Spleen (tissue), 11 donors: ENCODE results near the gene PHAX. TPM values are rescaled to one million over a fixed set of nuclear protein-coding genes. Genes with fewer than 3 reads are reported as not detected.

Experiments used
- DNase-seq: peaks from one replicate; pipeline ENCODE4 v3.0.0-alpha.2; 2020
- H3K27ac ChIP-seq, 8 donors: fragments of 200-600 bp; sonication (generic) in 7 of 8; 1 replicate in 4 of 8; 2 replicates in 4 of 8; pipeline versions ENCODE4 v1.5.0 to v1.8.0; 2016 to 2021; ENCODE audit warnings: inconsistent platforms in 4 of 8, mild to moderate bottlenecking in 4 of 8, moderate library complexity in 1 of 8
- H3K27me3 ChIP-seq, 7 donors: fragments of 200-600 bp; sonication (generic) in 6 of 7; replicated peaks in 1 of 7; 1 replicate in 4 of 7; 2 replicates in 3 of 7; pipeline versions ENCODE4 v1.5.0 to v1.8.0; 2016 to 2021; ENCODE audit warnings: inconsistent platforms in 3 of 7, mild to moderate bottlenecking in 1 of 7
- H3K36me3 ChIP-seq, 6 donors: fragments of 200-600 bp; sonication (generic) in 5 of 6; 1 replicate in 4 of 6; 2 replicates in 2 of 6; pipeline versions ENCODE4 v1.5.0 to v1.8.0; 2016 to 2021; ENCODE audit warnings: inconsistent platforms in 2 of 6
- H3K4me1 ChIP-seq, 6 donors: fragments of 200-600 bp; sonication (generic) in 5 of 6; 1 replicate in 3 of 6; 2 replicates in 3 of 6; pipeline versions ENCODE4 v1.5.0 to v1.8.0; 2016 to 2021; ENCODE audit warnings: inconsistent platforms in 3 of 6
- H3K4me3 ChIP-seq, 8 donors: fragments of 200-600 bp; sonication (generic) in 7 of 8; 1 replicate in 4 of 8; 2 replicates in 4 of 8; pipeline versions ENCODE4 v1.5.0 to v1.8.0; 2016 to 2021; ENCODE audit warnings: inconsistent platforms in 4 of 8, mild to moderate bottlenecking in 4 of 8, moderate library complexity in 2 of 8
- H3K9me3 ChIP-seq, 8 donors: fragments of 200-600 bp; sonication (generic) in 7 of 8; 1 replicate in 4 of 8; 2 replicates in 4 of 8; pipeline versions ENCODE4 v1.5.0 to v1.8.0; 2016 to 2021; ENCODE audit warnings: inconsistent platforms in 4 of 8
- POLR2A ChIP-seq, 3 donors: fragments of 450-650 bp; IDR thresholded peaks; one replicate each; pipeline ENCODE4 v1.5.1; 2017; ENCODE audit warnings: antibody characterized with exemption in 3 of 3, mild to moderate bottlenecking in 1 of 3
- POLR2AphosphoS5 ChIP-seq, 3 donors: sonication (generic); formaldehyde crosslinking; IDR thresholded peaks; one replicate each; pipeline ENCODE4 v1.5.1; 2017; ENCODE audit warnings: antibody characterized with exemption in 3 of 3
- WGBS, 5 donors: extraction: QIAGEN DNeasy Blood & Tissue Kit in 3 of 5; methylation state at CpG; one replicate each; pipeline versions ENCODE4 v1.1.5 to v1.1.7; 2013 to 2018; 5-methylcytosine and 5-hydroxymethylcytosine counted together
- intact Hi-C: fragments of 100-400 bp; cut with DNase I; formaldehyde crosslinking; loops from one replicate; pipeline ENCODE4 v1.15.0; 2023; ENCODE audit warnings: low total_unique reads
- polyA plus RNA-seq, 3 donors: library from polyadenylated mRNA; stranded (reverse); fragments of 200-250 nt; gene quantifications; one replicate each; pipeline ENCODE4 v1.2.1, GENCODE V29; 2013
- total RNA-seq, 7 donors: library from RNA; depleted of rRNA in 3 of 7; stranded (reverse); fragments of >200 nt in 3 of 7; fragmentation: NEBNext Ultra II Directional in 4 of 7; extraction: Animal tissue kit (Norgen Biotek cat#: 25700) in 4 of 7; gene quantifications; one replicate each; pipeline versions ENCODE4 v1.1.0 to v1.2.1, GENCODE V29; 2016 to 2021
- TF ChIP-seq, protein P1 (sequence below), 11 experiments: fragments of 200-600 bp in 7 of 11; fragments of 450-650 bp in 4 of 11; sonication (generic) in 4 of 11; IDR thresholded peaks in 8 of 11; conservative IDR thresholded peaks in 3 of 11; 1 replicate in 7 of 11; 2 replicates in 4 of 11; pipeline versions ENCODE4 v1.4.0 to v1.8.0; 2016 to 2021; ENCODE audit warnings: antibody characterized with exemption in 11 of 11, inconsistent platforms in 4 of 11, mild to moderate bottlenecking in 1 of 11
- donor health status: healthy with polysubstance abuse.
- donor health status: DM: no; HTN: no; CAD: no; lungs with moderate emphysema.
- donor health status: DM: no; HTN: no; CAD: no.
- donor health status: Bipolar disorder and iron deficiency.
- donor health status: healthy.
- donor health status: DM: no; HTN: no; CAD: no.
- donor health status: DM: yes; HTN: yes; CAD: no.

The PHAX gene
- total and polyA plus RNA-seq, 10 donors, result 9.8 to 44.5 (median 25.8) TPM

GRCh38 chr5:126577415-126577814, 23.3 kb upstream of the PHAX start:
- peaks cover 0 to 32% (median 8%) of the 10 kb centered on the region in 6 donors for H3K36me3 ChIP-seq
- no peak for DNase-seq
- no peaks in the 10 kb centered on the region for H3K27me3 ChIP-seq
- no peaks in the 10 kb centered on the region for H3K9me3 ChIP-seq
- WGBS, 5 donors, result 73 to 94% (median 88%) methylated on average over 5 of the region's 5 CpGs
- H3K4me1 ChIP-seq, result no peaks in the 10 kb centered on the region
- TF ChIP-seq, protein P1, sequence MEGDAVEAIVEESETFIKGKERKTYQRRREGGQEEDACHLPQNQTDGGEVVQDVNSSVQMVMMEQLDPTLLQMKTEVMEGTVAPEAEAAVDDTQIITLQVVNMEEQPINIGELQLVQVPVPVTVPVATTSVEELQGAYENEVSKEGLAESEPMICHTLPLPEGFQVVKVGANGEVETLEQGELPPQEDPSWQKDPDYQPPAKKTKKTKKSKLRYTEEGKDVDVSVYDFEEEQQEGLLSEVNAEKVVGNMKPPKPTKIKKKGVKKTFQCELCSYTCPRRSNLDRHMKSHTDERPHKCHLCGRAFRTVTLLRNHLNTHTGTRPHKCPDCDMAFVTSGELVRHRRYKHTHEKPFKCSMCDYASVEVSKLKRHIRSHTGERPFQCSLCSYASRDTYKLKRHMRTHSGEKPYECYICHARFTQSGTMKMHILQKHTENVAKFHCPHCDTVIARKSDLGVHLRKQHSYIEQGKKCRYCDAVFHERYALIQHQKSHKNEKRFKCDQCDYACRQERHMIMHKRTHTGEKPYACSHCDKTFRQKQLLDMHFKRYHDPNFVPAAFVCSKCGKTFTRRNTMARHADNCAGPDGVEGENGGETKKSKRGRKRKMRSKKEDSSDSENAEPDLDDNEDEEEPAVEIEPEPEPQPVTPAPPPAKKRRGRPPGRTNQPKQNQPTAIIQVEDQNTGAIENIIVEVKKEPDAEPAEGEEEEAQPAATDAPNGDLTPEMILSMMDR (IDR thresholded peaks at IDR 0.05 in 8 of 11, conservative IDR thresholded peaks at IDR 0.05 in 3 of 11), result no peak
- TF ChIP-seq POLR2AphosphoS5 (IDR thresholded peaks at IDR 0.05) (no peak), POLR2A (IDR thresholded peaks at IDR 0.05) (no peak)
- no peak overlapping the region for H3K4me3 ChIP-seq
- intact Hi-C loops, result no loop called here
- H3K27ac ChIP-seq, result no peak overlapping the region

DNA sequence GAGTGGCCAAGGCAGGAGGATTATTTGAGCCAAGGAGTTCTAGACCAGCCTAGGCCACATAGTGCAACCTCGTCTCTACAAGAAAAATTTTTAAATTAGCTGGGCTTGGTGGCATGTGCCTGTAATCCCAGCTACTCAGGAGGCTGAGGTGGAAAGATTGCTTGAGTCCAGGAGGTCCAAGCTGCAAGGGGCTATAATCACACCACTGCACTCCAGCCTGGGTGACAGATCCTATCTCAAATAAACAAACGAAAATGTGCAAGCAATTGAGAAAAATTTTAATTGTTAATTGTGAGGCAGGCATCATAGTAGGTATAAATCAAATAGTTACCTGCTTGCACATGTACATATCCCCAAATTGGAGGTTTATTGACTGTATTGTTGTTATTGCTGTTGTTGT, 21.0 kb upstream of the PHAX start:
- TF ChIP-seq, protein P1 (IDR thresholded peaks at IDR 0.05 in 8 of 11, conservative IDR thresholded peaks at IDR 0.05 in 3 of 11), result no peak
- TF ChIP-seq POLR2A (IDR thresholded peaks at IDR 0.05) (no peak), POLR2AphosphoS5 (IDR thresholded peaks at IDR 0.05) (no peak)

DNA sequence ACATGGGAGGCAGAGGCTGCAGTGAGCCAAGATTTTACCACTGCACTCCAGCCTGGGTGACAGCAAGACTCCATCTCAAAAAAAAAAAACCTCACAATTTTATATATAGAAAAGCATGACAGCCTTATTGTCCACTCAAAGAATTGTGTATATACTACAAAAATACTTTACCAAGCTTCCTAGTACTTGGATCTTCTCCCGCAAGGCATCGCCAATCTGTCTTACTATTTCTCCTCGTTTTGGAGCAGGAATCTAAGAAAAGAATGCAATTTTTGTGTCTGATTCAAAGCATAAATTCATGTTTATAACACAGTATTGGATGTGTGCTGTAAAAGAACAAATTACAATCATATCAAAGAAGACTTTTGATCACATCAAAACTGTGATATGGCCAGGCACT, 17.0 kb upstream of the PHAX start:
- H3K27me3 ChIP-seq, result no peaks in the 10 kb centered on the region
- H3K27ac ChIP-seq, result no peak overlapping the region
- no peak for DNase-seq
- no peaks in the 10 kb centered on the region for H3K4me1 ChIP-seq
- H3K36me3 ChIP-seq, result peaks cover 0 to 26% (median 7%) of the 10 kb centered on the region in 6 donors
- no peaks in the 10 kb centered on the region for H3K9me3 ChIP-seq
- intact Hi-C loops, result no loop called here
- H3K4me3 ChIP-seq, result no peak overlapping the region
- 88 to 94% (median 92%) methylated on average over 3 of the region's 3 CpGs for WGBS, 5 donors
- TF ChIP-seq POLR2AphosphoS5 (IDR thresholded peaks at IDR 0.05) (no peak), POLR2A (IDR thresholded peaks at IDR 0.05) (no peak)
- TF ChIP-seq, protein P1 (IDR thresholded peaks at IDR 0.05 in 8 of 11, conservative IDR thresholded peaks at IDR 0.05 in 3 of 11), result no peak

More for the DNA sequence above, 21.0 kb upstream of the PHAX start:
- Histone ChIP-seq H3K9me3 (no peaks in the 10 kb centered on the region), H3K4me1 (no peaks in the 10 kb centered on the region), H3K36me3 (peaks cover 0 to 34% (median 11%) of the 10 kb centered on the region in 6 donors), H3K27me3 (no peaks in the 10 kb centered on the region), H3K4me3 (no peak overlapping the region), H3K27ac (no peak overlapping the region)
- intact Hi-C loops, result no loop called here
- DNase-seq, result no peak
- WGBS, 5 donors, result 87 to 100% (median 95%) methylated on average over 2 of the region's 2 CpGs

DNA sequence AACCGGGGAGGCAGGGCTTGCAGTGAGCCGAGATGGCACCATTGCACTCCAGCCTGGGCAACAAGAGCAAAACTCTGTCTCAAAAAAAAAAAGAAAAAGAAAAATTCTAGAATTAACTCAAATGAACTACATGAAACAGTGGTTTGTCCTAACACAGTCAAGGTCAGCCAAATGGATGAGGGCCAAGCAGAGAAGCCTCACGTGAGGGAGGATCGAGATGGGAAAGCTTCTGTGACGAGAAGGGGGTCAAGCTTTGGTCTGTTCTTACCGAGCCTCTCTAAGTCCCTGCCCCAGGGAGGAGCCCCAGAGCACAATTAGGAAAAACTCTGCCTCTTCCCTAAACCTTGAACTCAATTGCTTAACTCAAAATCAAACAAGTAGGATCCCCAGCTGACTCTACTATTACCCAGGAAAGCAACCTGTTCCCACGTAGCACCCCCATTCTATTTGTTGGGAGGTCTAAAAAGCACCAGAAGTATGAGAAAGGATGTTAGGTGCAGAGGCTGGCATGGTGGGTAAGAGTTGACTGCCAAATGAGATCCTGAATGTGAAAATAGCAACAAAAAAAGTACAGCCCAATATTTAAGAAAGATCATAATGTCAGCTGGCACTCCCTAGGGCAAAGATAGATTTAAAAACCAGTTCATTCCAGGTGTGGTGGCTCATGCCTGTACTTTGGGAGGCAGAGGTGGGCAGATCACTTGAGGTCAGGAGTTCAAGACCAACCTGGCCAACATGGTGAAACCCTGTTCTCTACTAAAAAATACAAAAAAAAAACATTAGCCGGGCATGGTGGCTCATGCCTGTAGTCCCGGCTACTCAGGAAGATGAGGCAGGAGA, 13.0 kb upstream of the PHAX start:
- no peak overlapping the region for H3K27ac ChIP-seq
- no peak for DNase-seq

More for the DNA sequence above, 13.0 kb upstream of the PHAX start:
- H3K9me3 ChIP-seq, result no peaks in the 10 kb centered on the region
- TF ChIP-seq, protein P1 (IDR thresholded peaks at IDR 0.05 in 8 of 11, conservative IDR thresholded peaks at IDR 0.05 in 3 of 11), result no peak
- peaks cover 0 to 17% (median 2%) of the 10 kb centered on the region in 6 donors for H3K36me3 ChIP-seq
- H3K27me3 ChIP-seq, result no peaks in the 10 kb centered on the region
- H3K4me3 ChIP-seq, result no peak overlapping the region
- intact Hi-C loops, result no loop called here
- H3K4me1 ChIP-seq, result peaks cover 0 to 2% (median 0%) of the 10 kb centered on the region in 6 donors
- WGBS, 5 donors, result 74 to 83% (median 79%) methylated on average over 9 of the region's 9 CpGs
